Erythroblast (primary cell): ENCODE data around the gene UHRF2.

ENCODE experiments used
- GATA1 ChIP-seq: IDR thresholded peaks from 2 replicates; pipeline ENCODE4 v1.6.1; 2011; ENCODE audit warnings: low read depth, mild to moderate bottlenecking, control low read depth, low read length, moderate library complexity
- POLR2A ChIP-seq: IDR thresholded peaks from 2 replicates; pipeline ENCODE4 v1.6.1; 2011; ENCODE audit warnings: mild to moderate bottlenecking, low read length

GRCh38 chr9:6414247-6414641 lies 1.2 kb downstream of the UHRF2 start:
- TF ChIP-seq POLR2A (no peak), GATA1 (no peak)
